ENCODE results near the gene MAU2.
A peak's percentile ranks its signal among the peaks of the same experiment; 100 is the strongest.
"Not testable (repeated sequence)": the region's sequence is repeated elsewhere in the genome, so short reads cannot be mapped to it uniquely, and the experiment has no call there.

The MAU2 gene

DNA sequence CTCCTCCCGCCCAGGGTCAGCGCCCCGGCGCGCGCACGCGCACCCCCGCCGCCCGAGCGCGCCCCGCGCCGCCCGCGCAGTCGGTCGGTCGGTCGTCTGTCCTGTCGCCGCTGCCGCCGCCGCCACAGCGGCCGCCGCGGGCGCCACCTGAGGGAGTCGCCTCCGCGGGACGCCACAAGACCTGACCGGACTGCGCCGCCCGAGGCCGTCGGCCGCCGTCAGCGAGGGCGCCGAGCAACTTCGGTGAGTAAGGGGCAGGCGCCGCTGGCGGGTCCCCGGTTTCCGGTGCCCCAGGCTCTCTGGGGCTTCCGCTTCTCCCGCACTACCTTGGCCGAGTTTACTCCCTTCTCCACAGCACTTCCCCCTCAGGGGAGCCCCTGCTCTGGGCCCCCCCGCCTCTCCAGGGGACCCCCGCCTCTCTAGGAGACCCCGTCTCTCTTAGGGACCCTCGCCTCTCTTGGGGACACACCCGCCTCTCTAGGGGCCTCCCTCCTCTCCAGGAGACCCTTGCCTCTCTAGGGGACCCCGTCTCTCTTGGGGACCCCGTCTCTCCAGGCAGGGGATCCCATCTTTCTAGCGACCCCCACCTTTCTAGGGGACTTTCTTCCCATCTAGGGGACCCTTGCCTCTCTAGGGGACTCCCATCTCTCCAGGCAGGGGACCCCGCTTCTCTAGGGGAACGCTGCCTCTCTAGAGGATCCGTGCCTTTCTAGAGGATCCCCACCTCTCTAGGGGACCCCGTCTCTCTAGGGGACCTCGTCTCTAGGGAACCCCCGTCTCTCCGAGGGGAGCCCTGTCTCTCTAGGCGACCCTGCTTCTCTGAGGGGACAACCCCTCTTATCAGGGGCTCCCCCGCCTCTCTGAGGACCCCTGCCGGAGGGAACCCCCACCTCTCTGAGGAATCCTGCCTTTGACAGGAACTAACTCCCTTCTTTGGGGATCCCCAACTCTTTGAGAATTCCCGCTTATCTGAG, 65.6 kb downstream of the MAU2 start:
- Histone ChIP-seq H3K4me3 (ENCODE audit: low read length) (peak overlapping the region; percentile 94), H3K4me1 (ENCODE audit: low read length) (peaks cover 16% of the 10 kb centered on the region), H3K4me2 (ENCODE audit: low read length) (peak overlapping the region; percentile 92), H3K9me3 (ENCODE audit: insufficient read depth, low read length) (no peaks in the 10 kb centered on the region), H3K27ac (ENCODE audit: low read length) (peak overlapping the region; percentile 54), H3K79me2 (ENCODE audit: low read length) (peaks cover 46% of the 10 kb centered on the region), H3K27me3 (ENCODE audit: low read depth, low read length) (no peaks in the 10 kb centered on the region), H2AFZ (ENCODE audit: low read depth, low read length) (no peak overlapping the region), H4K20me1 (ENCODE audit: insufficient read depth, low read length) (0 out of 2 replicates have a peak, but pooled peaks cover 5% of the 10 kb centered on the region), H3K9ac (ENCODE audit: low read length) (peak overlapping the region; percentile 98), H3K36me3 (replicated peaks; ENCODE audit: low read depth, low read length) (peaks cover 2% of the 10 kb centered on the region)
- TF ChIP-seq EZH2phosphoT487 (IDR thresholded peaks at IDR 0.05; ENCODE audit: low read depth) = no peak
- TF ChIP-seq, protein P1, sequence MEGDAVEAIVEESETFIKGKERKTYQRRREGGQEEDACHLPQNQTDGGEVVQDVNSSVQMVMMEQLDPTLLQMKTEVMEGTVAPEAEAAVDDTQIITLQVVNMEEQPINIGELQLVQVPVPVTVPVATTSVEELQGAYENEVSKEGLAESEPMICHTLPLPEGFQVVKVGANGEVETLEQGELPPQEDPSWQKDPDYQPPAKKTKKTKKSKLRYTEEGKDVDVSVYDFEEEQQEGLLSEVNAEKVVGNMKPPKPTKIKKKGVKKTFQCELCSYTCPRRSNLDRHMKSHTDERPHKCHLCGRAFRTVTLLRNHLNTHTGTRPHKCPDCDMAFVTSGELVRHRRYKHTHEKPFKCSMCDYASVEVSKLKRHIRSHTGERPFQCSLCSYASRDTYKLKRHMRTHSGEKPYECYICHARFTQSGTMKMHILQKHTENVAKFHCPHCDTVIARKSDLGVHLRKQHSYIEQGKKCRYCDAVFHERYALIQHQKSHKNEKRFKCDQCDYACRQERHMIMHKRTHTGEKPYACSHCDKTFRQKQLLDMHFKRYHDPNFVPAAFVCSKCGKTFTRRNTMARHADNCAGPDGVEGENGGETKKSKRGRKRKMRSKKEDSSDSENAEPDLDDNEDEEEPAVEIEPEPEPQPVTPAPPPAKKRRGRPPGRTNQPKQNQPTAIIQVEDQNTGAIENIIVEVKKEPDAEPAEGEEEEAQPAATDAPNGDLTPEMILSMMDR (IDR thresholded peaks at IDR 0.05; ENCODE audit: low read depth, low read length) = peak; percentile 25

DNA sequence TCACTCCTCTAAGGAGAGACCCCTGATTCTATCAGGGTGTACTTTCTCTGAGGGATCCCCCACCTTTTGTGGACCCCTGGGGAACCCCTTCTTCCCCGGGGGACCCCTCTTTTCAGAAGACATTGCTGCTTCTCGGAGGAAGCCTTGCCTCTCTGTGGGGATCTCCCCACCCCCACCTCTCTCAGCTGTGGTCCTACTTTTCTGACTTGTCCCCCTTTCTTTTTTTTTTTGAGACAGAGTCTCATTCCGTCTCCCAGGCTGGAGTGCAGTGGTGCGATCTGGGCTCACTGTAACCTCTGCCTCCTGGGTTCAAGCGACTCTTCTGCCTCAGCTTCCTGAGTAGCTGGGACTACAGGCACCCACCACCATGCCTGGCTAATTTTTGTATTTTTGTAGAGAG, 66.5 kb downstream of the MAU2 start:
- peak overlapping the region; percentile 98 for H3K9ac ChIP-seq (ENCODE audit: low read length)
- peaks cover 11% of the 10 kb centered on the region for H3K4me1 ChIP-seq (ENCODE audit: low read length)

DNA sequence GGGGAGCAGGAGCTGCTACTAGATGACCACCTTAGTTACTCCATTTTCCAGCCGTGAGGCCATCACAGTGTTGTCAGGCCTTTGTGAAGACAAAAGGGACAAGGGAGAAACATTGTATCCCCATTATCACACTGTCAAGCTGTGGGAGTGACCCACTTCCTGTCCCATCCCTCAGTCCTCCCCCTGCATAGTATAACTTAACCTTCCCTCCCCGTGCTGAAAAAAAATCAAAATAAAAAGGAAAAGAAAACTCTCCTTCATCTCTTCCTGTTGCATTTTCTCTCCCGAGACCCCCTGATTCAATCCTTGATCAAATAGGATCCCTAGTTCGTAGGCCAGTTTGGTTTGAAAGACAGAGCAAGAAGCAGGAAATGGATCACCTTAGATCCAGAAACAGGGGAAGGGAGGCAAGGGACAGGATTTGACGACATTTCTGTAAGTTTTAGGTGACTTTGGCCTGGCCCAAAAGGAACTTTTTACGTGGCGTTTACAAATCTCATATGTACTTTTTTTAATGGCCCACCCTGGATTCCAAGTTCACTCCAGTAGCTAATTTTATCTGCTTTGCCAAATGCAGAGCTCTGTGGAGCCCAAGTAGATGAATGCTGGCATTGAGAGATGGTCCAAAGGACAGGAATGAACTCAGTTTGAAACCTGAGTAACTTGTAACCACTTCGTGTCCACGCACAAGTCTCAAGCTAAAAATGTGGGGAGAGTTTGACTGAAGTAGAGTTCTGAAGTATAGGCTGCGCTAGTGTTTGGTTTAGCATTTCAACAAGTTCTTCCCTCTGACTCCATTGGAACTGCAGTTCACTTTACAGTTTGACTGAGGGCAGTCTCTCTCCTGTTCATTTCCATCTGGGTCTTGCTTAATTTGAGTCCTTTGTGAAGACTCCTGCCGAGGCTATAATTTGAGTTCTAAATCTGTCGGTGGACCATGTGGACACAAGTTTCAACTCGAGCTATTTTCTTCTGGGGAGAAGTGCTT, 68.2 kb downstream of the MAU2 start:
- Histone ChIP-seq H3K79me2 (ENCODE audit: low read length) (peaks cover 69% of the 10 kb centered on the region), H3K4me3 (ENCODE audit: low read length) (no peak overlapping the region), H3K4me2 (ENCODE audit: low read length) (no peak overlapping the region), H3K27ac (ENCODE audit: low read length) (no peak overlapping the region), H2AFZ (ENCODE audit: low read depth, low read length) (no peak overlapping the region), H3K27me3 (ENCODE audit: low read depth, low read length) (no peaks in the 10 kb centered on the region), H3K9ac (ENCODE audit: low read length) (no peak overlapping the region), H3K36me3 (replicated peaks; ENCODE audit: low read depth, low read length) (peaks cover 2% of the 10 kb centered on the region), H4K20me1 (ENCODE audit: insufficient read depth, low read length) (peaks cover 9% of the 10 kb centered on the region), H3K4me1 (ENCODE audit: low read length) (peaks cover 11% of the 10 kb centered on the region), H3K9me3 (ENCODE audit: insufficient read depth, low read length) (no peaks in the 10 kb centered on the region)
- TF ChIP-seq, protein P1 (IDR thresholded peaks at IDR 0.05; ENCODE audit: low read depth, low read length) = no peak
- TF ChIP-seq EZH2phosphoT487 (IDR thresholded peaks at IDR 0.05; ENCODE audit: low read depth) = no peak

More for the DNA sequence above, 66.5 kb downstream of the MAU2 start:
- peaks cover 2% of the 10 kb centered on the region for H3K36me3 ChIP-seq (replicated peaks; ENCODE audit: low read depth, low read length)
- peaks cover 5% of the 10 kb centered on the region; the same call in 1 of the 2 replicates for H4K20me1 ChIP-seq (ENCODE audit: insufficient read depth, low read length)
- H3K4me3 ChIP-seq (ENCODE audit: low read length) = peak overlapping the region; percentile 94
- H2AFZ ChIP-seq (ENCODE audit: low read depth, low read length) = no peak overlapping the region
- no peak for TF ChIP-seq EZH2phosphoT487 (IDR thresholded peaks at IDR 0.05; ENCODE audit: low read depth)
- TF ChIP-seq, protein P1 (IDR thresholded peaks at IDR 0.05; ENCODE audit: low read depth, low read length) = no peak
- H3K79me2 ChIP-seq (ENCODE audit: low read length) = peaks cover 52% of the 10 kb centered on the region
- no peaks in the 10 kb centered on the region for H3K27me3 ChIP-seq (ENCODE audit: low read depth, low read length)
- H3K27ac ChIP-seq (ENCODE audit: low read length) = no peak overlapping the region
- H3K4me2 ChIP-seq (ENCODE audit: low read length) = peak overlapping the region; percentile 92
- H3K9me3 ChIP-seq (ENCODE audit: insufficient read depth, low read length) = no peaks in the 10 kb centered on the region

DNA sequence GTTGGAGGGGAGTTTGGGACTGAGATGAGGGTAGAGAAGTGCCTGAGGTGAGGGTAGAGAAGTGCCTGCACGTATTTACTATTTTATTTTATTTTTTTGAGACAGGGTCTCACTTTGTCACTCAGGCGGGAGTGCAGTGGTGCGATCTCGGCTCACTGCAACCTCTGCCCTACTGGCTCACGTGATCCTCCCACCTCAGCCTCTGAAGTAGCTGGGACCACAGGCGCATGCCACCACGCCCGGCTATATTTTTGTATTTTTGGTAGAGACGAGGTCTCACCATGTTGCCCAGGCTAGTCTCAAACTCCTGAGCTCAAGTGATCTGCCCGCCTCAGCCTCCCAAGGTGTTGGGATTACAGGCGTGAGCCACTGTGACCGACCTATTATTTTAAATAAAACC, 69.1 kb downstream of the MAU2 start:
- not testable (repeated sequence) for H3K9ac ChIP-seq (ENCODE audit: low read length); H3K27ac ChIP-seq (ENCODE audit: low read length); H3K27me3 ChIP-seq (ENCODE audit: low read depth, low read length); H3K4me2 ChIP-seq (ENCODE audit: low read length); H2AFZ ChIP-seq (ENCODE audit: low read depth, low read length); H3K4me1 ChIP-seq (ENCODE audit: low read length); H3K36me3 ChIP-seq (replicated peaks; ENCODE audit: low read depth, low read length); H3K9me3 ChIP-seq (ENCODE audit: insufficient read depth, low read length); H3K4me3 ChIP-seq (ENCODE audit: low read length)
- Histone ChIP-seq H4K20me1 (ENCODE audit: insufficient read depth, low read length) (peaks cover 12% of the 10 kb centered on the region), H3K79me2 (ENCODE audit: low read length) (peaks cover 76% of the 10 kb centered on the region)

DNA sequence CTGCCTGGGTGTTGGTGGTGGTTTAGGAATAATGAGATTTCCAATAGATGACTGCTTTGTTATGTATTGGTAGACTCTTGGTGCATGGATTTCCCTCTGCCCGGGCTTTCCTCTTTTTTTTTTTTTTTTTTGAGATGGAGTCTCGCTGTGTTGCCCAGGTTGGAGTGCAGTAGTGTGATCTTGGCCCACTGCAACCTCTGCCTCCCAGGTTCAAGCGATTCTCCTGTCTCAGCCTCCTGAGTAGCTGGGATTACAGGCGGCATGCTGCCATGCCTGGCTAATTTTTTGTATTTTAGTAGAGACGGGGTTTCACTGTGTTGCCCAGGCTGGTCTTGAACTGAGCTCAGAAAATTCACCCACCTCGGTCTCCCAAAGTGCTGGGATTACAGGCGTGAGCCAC, 73.7 kb downstream of the MAU2 start:
- H3K9ac ChIP-seq (ENCODE audit: low read length); H2AFZ ChIP-seq (ENCODE audit: low read depth, low read length): not testable (repeated sequence)
- peaks cover 17% of the 10 kb centered on the region for H4K20me1 ChIP-seq (ENCODE audit: insufficient read depth, low read length)

More for the DNA sequence above, 73.7 kb downstream of the MAU2 start:
- H3K4me3 ChIP-seq (ENCODE audit: low read length); H3K27me3 ChIP-seq (ENCODE audit: low read depth, low read length); H3K9me3 ChIP-seq (ENCODE audit: insufficient read depth, low read length); H3K4me1 ChIP-seq (ENCODE audit: low read length); H3K4me2 ChIP-seq (ENCODE audit: low read length); H3K36me3 ChIP-seq (replicated peaks; ENCODE audit: low read depth, low read length); H3K27ac ChIP-seq (ENCODE audit: low read length): not testable (repeated sequence)
- H3K79me2 ChIP-seq (ENCODE audit: low read length) = peaks cover 80% of the 10 kb centered on the region

Data from OCI-LY3 (cell line).